ENCODE results near the gene KRT76.
A peak's percentile ranks its signal among the peaks of the same experiment; 100 is the strongest.
"Not testable (repeated sequence)": the region's sequence is repeated elsewhere in the genome, so short reads cannot be mapped to it uniquely, and the experiment has no call there.

Gene KRT76

GRCh38 chr12:52757449-52758176, 19.5 kb downstream of the KRT76 start:
- DNase-seq, result no peak

DNA sequence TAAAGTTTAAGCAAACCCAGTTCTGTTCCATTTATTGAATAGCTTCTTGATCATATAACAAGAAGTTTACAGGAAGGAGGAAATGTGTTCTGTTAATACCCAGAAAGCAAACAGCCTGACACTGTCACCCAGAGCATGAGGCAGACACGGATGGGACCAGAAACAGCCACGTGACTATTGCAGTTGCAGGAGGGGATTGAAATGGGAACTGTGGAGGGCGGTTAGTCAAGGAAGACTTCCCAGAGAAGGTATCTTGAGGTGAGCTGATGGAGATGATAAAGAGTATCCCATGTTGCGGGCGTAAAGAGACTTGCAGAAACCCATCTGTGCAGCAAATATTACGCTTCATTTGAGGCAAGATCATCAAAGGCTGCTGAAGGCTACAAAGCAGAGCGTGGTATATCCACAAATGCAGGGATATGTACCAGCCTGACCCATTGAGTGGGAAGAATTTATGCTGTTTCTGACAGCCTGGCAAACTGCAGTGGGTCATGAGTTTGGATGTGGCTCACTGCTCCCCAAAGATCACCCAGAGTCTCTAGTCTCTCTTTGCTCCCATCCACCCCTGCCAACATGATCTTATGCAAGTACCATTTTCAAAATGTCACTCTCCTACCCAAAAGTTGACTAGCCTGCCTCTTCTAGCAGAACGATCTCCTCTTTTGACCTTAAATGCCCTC, 20.7 kb downstream of the KRT76 start:
- DNase-seq, result no peak

GRCh38 chr12:52755533-52755932, 21.6 kb downstream of the KRT76 start:
- DNase-seq, result no peak

- no peak for DNase-seq
Observed at GRCh38 chr12:52754135-52754534, 23.0 kb downstream of the KRT76 start.

GRCh38 chr12:52753283-52753682, 23.9 kb downstream of the KRT76 start:
- no peak for DNase-seq

DNA sequence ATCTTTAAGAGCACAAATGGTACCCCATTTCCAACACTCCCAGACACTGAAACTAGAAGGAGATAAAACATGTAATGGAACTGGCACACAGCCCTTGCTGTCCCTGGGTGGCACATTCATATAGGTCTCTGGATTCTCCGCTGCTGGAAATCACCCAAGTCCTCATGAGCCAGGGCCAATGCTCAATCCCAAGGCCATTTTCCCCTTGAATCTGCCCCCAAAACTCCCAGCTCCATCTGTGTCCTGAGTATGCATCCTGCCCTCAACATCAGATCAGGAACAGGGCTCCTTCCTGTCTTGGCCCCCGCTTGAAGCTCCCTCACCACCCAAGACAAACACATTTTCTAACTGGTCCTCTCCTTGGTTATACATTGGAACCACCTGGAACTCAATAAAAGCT, 24.6 kb downstream of the KRT76 start:
- no peak for DNase-seq

GRCh38 chr12:52751795-52752194, 25.4 kb downstream of the KRT76 start:
- DNase-seq, result no peak

DNA sequence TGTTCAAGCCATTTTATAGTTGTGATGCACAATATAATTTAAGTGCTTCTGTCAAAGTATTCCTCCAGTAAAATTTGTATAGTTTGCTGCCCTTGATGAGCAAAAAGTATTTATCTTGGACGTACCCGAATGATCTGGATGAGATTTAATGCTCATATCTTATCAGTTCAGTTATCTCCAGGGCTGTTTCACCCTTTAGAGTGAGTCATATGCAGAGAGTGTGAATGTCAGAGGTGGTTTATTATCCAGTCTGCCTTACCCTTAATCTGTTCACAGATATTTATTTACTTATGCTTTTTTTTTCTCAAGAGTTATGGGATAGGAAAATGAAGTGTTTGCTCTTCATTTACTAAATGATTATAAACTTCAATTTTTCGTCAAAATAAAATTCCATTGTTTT, 26.6 kb downstream of the KRT76 start:
- not testable (repeated sequence) for DNase-seq

GRCh38 chr12:52749827-52750226, 27.3 kb downstream of the KRT76 start:
- DNase-seq, result no peak

DNA sequence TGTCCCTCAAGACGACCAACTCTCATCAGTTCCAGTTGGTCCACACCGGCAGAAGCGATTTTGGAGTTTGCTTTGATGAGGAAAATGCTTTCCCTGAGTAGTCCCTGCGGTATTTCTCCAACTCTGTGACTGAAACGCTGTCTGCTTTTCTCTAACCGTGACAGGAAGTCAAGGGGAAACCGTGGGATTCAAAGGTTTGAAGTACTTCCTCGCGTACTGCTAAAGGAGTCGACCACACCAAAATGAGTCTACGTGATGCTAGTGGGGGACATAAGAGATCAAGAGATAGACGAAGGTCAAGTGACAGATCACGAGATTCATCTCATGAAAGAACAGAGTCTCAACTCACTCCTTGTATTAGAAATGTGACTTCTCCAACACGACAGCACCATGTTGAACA, 28.6 kb downstream of the KRT76 start:
- DNase-seq, result no peak

DNA sequence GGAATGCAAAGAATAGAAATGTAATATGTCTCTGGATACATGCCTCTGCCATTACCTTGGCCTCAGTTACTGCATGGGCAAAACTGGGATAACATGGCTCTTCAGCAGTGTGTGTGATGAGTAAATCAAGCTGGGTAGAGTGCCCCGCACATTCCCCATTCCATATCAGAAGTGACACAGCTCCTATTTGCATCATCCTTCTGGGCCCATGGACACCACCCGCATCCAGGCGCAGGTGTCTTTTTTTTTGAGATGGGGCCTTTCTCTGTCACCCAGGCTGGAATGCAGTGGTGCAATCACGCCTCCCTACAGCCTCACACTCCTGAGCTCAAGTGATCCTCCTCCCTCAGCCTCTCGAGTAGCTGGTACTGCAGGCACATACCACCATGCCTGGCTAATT, 31.6 kb downstream of the KRT76 start:
- DNase-seq, result no peak

DNA sequence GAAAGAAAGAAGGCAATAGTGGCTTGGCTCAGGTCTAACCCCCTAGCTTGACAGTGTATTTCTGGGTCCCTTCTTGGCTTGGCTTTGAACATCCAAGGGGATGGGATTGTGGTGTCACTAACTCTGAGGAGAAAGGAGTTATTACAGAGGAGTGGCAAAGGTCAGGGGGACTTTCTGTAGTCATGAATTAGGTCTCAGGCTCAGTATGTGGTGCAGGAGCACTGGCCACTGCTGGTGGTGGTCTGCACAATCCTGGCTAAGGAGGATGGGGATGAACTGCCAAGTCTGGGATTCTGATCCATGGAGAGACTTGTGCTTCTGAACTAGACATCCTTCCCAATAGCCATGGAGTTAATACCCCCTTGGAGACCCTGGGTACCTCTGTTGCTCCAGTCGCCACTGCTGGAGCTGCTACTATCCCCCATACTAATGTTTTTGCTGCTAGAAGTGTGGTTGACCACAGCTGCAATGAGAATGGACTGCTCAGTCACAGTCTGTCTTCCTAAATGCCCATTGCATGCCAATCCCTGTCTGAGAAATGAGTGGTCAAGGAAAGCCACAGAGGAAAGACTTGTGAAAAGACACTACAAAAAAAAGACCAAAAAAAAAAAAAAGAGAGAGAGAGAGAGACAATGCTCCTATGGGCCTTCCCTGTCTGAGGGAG, 32.5 kb downstream of the KRT76 start:
- DNase-seq, result no peak

- no peak for DNase-seq
Observed at GRCh38 chr12:52742822-52743457, 34.2 kb downstream of the KRT76 start.

DNA sequence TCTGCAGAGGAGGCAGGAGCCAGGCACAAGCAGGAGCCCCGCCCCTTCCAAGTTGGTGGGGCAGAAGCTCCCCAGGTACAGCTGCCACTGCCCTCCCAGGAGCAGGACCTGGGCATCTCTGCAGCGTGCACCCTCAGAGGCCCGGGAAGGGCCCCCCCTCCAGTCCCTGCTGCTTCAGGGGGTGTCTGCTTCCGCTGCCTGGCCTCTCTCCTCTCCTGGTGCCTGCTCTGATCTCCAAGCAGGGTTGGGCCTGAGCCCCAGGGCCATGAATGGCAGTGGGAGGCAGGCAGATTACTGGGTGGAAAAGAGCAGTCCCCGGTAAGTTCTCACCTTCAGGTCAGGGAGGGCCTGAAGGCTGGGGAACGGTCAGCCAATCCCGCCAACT, 35.0 kb downstream of the KRT76 start:
- no peak for DNase-seq

DNA sequence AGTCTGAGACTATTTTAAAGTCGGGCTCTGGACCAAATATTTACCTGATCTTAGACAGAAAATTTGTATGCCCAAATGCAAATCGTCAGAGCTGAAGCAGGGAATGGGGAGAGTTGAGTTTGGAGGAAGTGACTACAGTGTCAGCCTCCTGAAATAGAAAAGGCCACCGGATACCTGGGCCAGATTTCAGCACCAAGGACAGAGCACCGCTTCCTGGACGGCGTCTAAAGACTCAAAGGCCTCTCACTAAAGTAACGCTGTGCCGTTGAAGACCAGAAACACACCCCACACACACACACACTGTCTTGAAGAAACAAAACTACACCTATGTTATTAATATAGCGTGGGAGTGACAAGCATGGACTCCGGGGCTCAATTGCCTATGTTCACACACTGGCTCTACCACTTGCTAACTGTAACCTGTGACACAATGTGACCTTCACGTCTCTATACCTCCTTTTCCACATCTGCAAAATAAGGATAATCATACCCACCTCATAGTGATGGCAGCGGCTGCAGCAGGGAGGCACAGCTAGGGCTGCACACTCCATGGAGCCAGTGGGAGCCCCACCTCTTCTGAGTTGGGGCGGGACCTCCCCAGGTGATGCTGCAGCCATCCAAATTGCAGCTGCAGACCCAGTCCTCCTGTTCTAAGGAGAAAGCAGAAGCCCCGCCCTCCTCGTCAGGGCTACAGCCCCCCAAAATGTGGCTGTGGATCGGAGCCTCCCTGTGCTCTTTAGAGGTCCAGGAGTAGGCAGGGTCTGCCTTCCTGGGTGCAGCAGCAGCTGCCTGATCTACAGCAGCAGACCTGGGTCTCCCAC, 35.6 kb downstream of the KRT76 start:
- peak; percentile 69 to 71 for DNase-seq

- no peak for DNase-seq
Observed at GRCh38 chr12:52740584-52740983, 36.6 kb downstream of the KRT76 start.

GRCh38 chr12:52739963-52740362, 37.2 kb downstream of the KRT76 start:
- DNase-seq, result no peak

DNA sequence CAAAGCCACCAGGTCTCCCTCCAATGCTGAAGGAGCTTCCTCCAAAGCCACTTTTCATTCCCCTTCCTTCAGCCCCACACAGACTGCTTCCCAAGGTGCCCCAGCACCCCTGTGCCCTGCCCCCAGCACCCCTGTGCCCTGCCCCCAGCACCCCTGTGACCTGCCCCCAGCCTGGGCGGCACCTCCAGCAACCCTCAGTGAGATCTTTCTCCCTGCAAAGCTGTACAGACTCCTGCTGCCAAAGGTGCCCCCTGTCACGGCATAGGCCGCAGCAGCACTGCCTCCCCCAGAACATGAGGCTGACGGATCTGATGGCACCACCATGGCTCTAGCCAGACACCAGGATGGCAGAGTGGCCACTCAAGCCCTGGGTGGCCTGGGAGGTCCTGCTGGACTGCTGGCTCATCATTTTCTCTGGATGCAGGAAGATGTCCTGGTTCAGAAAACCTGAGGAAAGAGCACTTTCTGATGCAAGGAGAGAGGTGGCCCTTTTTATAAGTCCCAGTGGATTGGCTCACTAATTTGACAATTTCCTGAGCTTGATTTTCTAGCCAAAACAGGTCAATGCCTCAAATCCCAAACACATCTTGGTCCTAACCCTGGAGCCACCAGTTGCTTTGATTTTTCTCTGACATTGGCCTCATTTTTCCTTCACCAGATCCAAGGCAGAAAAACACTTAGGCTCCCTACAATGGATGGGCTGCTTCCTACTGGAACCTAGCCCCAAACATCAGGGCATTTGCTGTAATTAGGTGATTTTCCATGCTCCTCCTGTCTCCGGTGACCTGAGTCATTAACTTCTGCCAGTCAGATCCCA, 41.1 kb downstream of the KRT76 start:
- DNase-seq, result no peak

DNA sequence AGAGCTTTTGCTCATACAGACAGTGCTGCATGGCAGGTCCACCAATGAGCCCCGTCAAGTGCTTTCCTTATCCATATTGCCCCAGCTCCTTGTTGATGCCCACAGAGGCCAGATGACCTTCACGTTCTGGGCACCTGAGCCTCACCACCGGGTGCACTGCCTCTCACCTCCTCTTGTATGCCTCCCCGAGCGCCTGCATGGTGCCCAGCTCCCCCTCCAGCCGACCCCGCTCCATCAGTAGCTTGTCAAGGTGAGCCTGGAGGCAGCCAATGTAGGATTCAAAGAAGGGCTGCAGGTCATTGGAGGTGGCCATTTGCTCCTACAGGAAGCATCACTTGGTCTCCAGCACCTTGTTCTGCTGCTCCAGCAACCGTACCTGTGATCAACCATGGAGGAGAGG, 42.0 kb downstream of the KRT76 start:
- DNase-seq, result no peak

DNA sequence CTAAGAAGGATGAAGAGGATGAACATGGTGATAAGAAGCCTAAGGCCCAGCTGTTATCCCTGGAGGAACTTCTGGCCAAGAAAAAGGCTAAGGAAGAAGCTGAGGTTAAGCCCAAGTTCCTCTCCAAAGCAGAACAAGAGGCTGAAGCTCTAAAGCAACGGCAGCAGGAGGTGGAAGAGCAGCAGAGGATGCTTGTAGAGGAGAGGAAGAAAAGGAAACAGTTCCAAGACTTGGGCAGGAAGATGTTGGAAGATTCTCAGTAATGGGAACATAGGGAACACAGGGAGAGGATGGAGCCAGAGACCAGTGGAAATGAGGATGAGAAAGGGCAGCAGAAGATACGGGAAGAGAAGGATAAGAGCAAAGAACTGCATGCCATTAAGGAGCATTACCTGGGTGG, 46.4 kb downstream of the KRT76 start:
- DNase-seq, result no peak

- DNase-seq, result no peak
Observed at GRCh38 chr12:52730383-52730782, 46.8 kb downstream of the KRT76 start.

- DNase-seq, result no peak
Observed at GRCh38 chr12:52729147-52729546, 48.0 kb downstream of the KRT76 start.
